22Rv1 (cell line): ENCODE measurements around the gene DKK3.

Experiments used
- CTCF ChIP-seq: fragments of 450-650 bp; IDR thresholded peaks from 2 replicates; pipeline ENCODE4 v1.5.1; 2017; ENCODE audit warnings: mild to moderate bottlenecking
- ZFX ChIP-seq: fragments of 450-650 bp; IDR thresholded peaks from 2 replicates; pipeline ENCODE4 v1.6.1; 2017; ENCODE audit warnings: antibody characterized with exemption, borderline replicate concordance

DNA sequence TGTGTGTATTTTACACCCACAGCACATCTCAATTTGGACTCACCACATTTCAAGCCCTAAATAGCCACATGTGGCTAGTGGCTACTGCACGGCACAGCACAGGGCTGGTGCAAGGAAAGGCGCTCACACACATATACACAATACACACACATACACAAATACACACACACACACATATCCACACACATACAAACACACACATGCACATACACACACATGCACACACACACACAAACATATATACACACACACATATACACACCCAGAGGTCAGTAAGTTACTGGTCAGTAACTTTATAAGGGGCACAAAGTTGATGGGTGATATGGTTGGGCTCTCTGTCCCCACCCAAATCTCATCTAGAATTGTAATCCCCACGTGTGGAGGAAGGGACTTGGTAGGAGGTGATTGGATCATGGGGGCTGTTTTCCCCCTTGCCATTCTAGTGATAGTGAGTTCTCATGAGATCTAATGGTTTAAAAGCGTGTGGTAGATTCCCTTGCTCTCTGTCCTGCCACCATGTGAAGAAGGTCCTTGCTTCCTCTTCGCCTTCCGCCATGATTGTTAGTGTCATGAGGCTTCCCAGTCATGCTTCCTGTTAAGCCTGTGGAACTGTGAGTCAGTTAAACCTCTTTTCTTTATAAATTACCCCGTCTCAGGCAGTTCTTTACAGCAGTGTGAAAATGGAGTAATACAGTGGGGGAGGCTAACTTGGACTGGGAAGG, 37.6 kb upstream of the DKK3 start:
- TF ChIP-seq CTCF (no peak), ZFX (no peak)
